ENCODE results near the gene BOLL.

- no peak for TF ChIP-seq CTCF (IDR thresholded peaks at IDR 0.05)
- no peak for TF ChIP-seq POLR2A (IDR thresholded peaks at IDR 0.05)
- TF ChIP-seq EP300 (IDR thresholded peaks at IDR 0.05) = no peak
Measured at GRCh38 chr2:197799068-197799467, 13.9 kb upstream of the BOLL start.

All from tibial nerve (tissue), 4 donors.